ENCODE measurements around the gene CNKSR2.

Gene CNKSR2

GRCh38 chrX:21374163-21374993 is at the start of gene CNKSR2:
TSS of gene CNKSR2 (plus strand) at chrX:21374418. CDS start at chrX:21374898, 480 bp downstream.
- DNase-seq (ENCODE audit: low read depth): peak; percentile 41

GRCh38 chrX:21354725-21355124 is 19.5 kb upstream of the CNKSR2 start:
- DNase-seq (ENCODE audit: low read depth): no peak

GRCh38 chrX:21355831-21356230 is 18.4 kb upstream of the CNKSR2 start:
- no peak for DNase-seq (ENCODE audit: low read depth)

GRCh38 chrX:21369613-21370012 is 4.6 kb upstream of the CNKSR2 start:
- DNase-seq (ENCODE audit: low read depth): no peak

- DNase-seq (ENCODE audit: low read depth): no peak
Measured at GRCh38 chrX:21373001-21373400, 1.2 kb upstream of the CNKSR2 start.

- no peak for DNase-seq (ENCODE audit: low read depth)
Measured at GRCh38 chrX:21373637-21374162, 518 bp upstream of the CNKSR2 start.

GRCh38 chrX:21374994-21375707 is 933 bp downstream of the CNKSR2 start:
- DNase-seq (ENCODE audit: low read depth): no peak

GRCh38 chrX:21375708-21376009 is 1.4 kb downstream of the CNKSR2 start:
- DNase-seq (ENCODE audit: low read depth): no peak

- DNase-seq (ENCODE audit: low read depth): no peak
Measured at GRCh38 chrX:21376636-21377035, 2.4 kb downstream of the CNKSR2 start.

GRCh38 chrX:21379991-21380390 is 5.8 kb downstream of the CNKSR2 start:
- no peak for DNase-seq (ENCODE audit: low read depth)

- DNase-seq (ENCODE audit: low read depth): no peak
Measured at GRCh38 chrX:21382715-21383114, 8.5 kb downstream of the CNKSR2 start.

- DNase-seq (ENCODE audit: low read depth): no peak
Measured at GRCh38 chrX:21383546-21383945, 9.3 kb downstream of the CNKSR2 start.

- no peak for DNase-seq (ENCODE audit: low read depth)
Measured at GRCh38 chrX:21384178-21384577, 10.0 kb downstream of the CNKSR2 start.

GRCh38 chrX:21394792-21395191 is 20.6 kb downstream of the CNKSR2 start:
- DNase-seq (ENCODE audit: low read depth): no peak

GRCh38 chrX:21398426-21398825 is 24.2 kb downstream of the CNKSR2 start:
- no peak for DNase-seq (ENCODE audit: low read depth)

- no peak for DNase-seq (ENCODE audit: low read depth)
Measured at GRCh38 chrX:21400408-21401121, 26.3 kb downstream of the CNKSR2 start.

GRCh38 chrX:21408307-21408706 is 34.1 kb downstream of the CNKSR2 start:
- no peak for DNase-seq (ENCODE audit: low read depth)

GRCh38 chrX:21408788-21409187 is 34.6 kb downstream of the CNKSR2 start:
- no peak for DNase-seq (ENCODE audit: low read depth)

- no peak for DNase-seq (ENCODE audit: low read depth)
Measured at GRCh38 chrX:21412029-21412428, 37.8 kb downstream of the CNKSR2 start.

- no peak for DNase-seq (ENCODE audit: low read depth)
Measured at GRCh38 chrX:21412883-21413282, 38.7 kb downstream of the CNKSR2 start.

GRCh38 chrX:21427086-21427485 is 52.9 kb downstream of the CNKSR2 start:
- no peak for DNase-seq (ENCODE audit: low read depth)

GRCh38 chrX:21437036-21437435 is 62.8 kb downstream of the CNKSR2 start:
- DNase-seq (ENCODE audit: low read depth): no peak

- no peak for DNase-seq (ENCODE audit: low read depth)
Measured at GRCh38 chrX:21438792-21439191, 64.6 kb downstream of the CNKSR2 start.
